Activated T-cell treated with anti-CD3 and anti-CD28 coated beads, Interleukin-2, amount 50 U/mL, for 72 hours (primary cell): Measurements from ENCODE around the gene AMBRA1. TPM values are rescaled to one million over a fixed set of nuclear protein-coding genes. Genes with fewer than 3 reads are reported as not detected.

ENCODE experiments used
- ATAC-seq, 2 donors: fragments of 150-1000 bp; cut with Tn5 transposase; replicated peaks in 1 of 2; 2 replicates each; pipeline ENCODE4 v1.10.0; 2021; ENCODE audit warnings: moderate library complexity in 2 of 2, mild to moderate bottlenecking in 1 of 2
- DNase-seq, 2 donors: peaks; one replicate each; pipeline ENCODE4 v3.0.0; 2021 to 2022; ENCODE audit warnings: mixed read lengths in 1 of 2
- H3K27ac Mint-ChIP-seq: one replicate; pipeline ENCODE4 v1.8.0; 2022; ENCODE audit warnings: mild to moderate bottlenecking, moderate library complexity, mixed read lengths
- H3K27me3 Mint-ChIP-seq: one replicate; pipeline ENCODE4 v1.8.0; 2022; ENCODE audit warnings: low read depth, mixed read lengths
- H3K36me3 Mint-ChIP-seq, 2 donors: one replicate each; pipeline ENCODE4 v1.8.0; 2022; ENCODE audit warnings: mixed read lengths in 2 of 2, mild to moderate bottlenecking in 1 of 2; ENCODE audit not compliant: insufficient read depth in 2 of 2
- H3K4me1 Mint-ChIP-seq: one replicate; pipeline ENCODE4 v1.8.0; 2022; ENCODE audit warnings: low read depth, mixed read lengths
- H3K4me3 Mint-ChIP-seq, 2 donors: one replicate each; pipeline ENCODE4 v1.8.0; 2022; ENCODE audit warnings: mild to moderate bottlenecking in 2 of 2, mixed read lengths in 2 of 2, moderate library complexity in 2 of 2
- H3K9me3 Mint-ChIP-seq, 2 donors: one replicate each; pipeline ENCODE4 v1.8.0; 2022; ENCODE audit warnings: mixed read lengths in 2 of 2
- total RNA-seq, 2 donors: library from RNA; stranded (reverse); gene quantifications; one replicate each; pipeline ENCODE4 v1.2.3, GENCODE V29; 2022

AMBRA1 gene
- total RNA-seq, 2 donors from 2014 or later: 32.2 to 35.2 TPM

GRCh38 chr11:46429717-46430116 is 164.1 kb downstream of the AMBRA1 start:
- no peak for ATAC-seq
- Mint-ChIP-seq H3K27ac (peak overlapping the region; percentile 25), H3K4me3 (no peak overlapping the region), H3K4me1 (no peaks in the 10 kb centered on the region), H3K27me3 (no peaks in the 10 kb centered on the region), H3K36me3 (peaks cover 0 to 12% of the 10 kb centered on the region in 2 donors), H3K9me3 (no peaks in the 10 kb centered on the region)
- DNase-seq: no peak

GRCh38 chr11:46427364-46427763 is 166.5 kb downstream of the AMBRA1 start:
- Mint-ChIP-seq H3K27ac (no peak overlapping the region), H3K4me3 (no peak overlapping the region), H3K4me1 (no peaks in the 10 kb centered on the region), H3K9me3 (no peaks in the 10 kb centered on the region), H3K36me3 (peaks cover 0 to 10% of the 10 kb centered on the region in 2 donors), H3K27me3 (no peaks in the 10 kb centered on the region)
- no peak for DNase-seq
- ATAC-seq: no peak

GRCh38 chr11:46426233-46426991 is 167.4 kb downstream of the AMBRA1 start:
- no peak for ATAC-seq
- no peak overlapping the region for H3K27ac Mint-ChIP-seq
- no peaks in the 10 kb centered on the region for H3K9me3 Mint-ChIP-seq
- no peak overlapping the region for H3K4me3 Mint-ChIP-seq
- H3K4me1 Mint-ChIP-seq: no peaks in the 10 kb centered on the region
- H3K27me3 Mint-ChIP-seq: no peaks in the 10 kb centered on the region
- DNase-seq: no peak
- peaks cover 0 to 10% of the 10 kb centered on the region in 2 donors for H3K36me3 Mint-ChIP-seq

- H3K36me3 Mint-ChIP-seq: peaks cover 0 to 7% of the 10 kb centered on the region in 2 donors
- no peaks in the 10 kb centered on the region for H3K9me3 Mint-ChIP-seq
- DNase-seq: no peak
- H3K4me1 Mint-ChIP-seq: no peaks in the 10 kb centered on the region
- H3K4me3 Mint-ChIP-seq: no peak overlapping the region
- no peaks in the 10 kb centered on the region for H3K27me3 Mint-ChIP-seq
- no peak for ATAC-seq
- H3K27ac Mint-ChIP-seq: no peak overlapping the region
Observed at GRCh38 chr11:46422588-46422987, 171.2 kb downstream of the AMBRA1 start.

- Mint-ChIP-seq H3K27ac (no peak overlapping the region), H3K4me1 (no peaks in the 10 kb centered on the region), H3K9me3 (no peaks in the 10 kb centered on the region), H3K4me3 (no peak overlapping the region), H3K27me3 (no peaks in the 10 kb centered on the region), H3K36me3 (peaks cover 0 to 1% of the 10 kb centered on the region in 2 donors)
- no peak for DNase-seq
- no peak for ATAC-seq
Observed at GRCh38 chr11:46421257-46421880, 172.5 kb downstream of the AMBRA1 start.

GRCh38 chr11:46420513-46420912 is 173.3 kb downstream of the AMBRA1 start:
- H3K36me3 Mint-ChIP-seq: peaks cover 0 to 5% of the 10 kb centered on the region in 2 donors
- no peaks in the 10 kb centered on the region for H3K27me3 Mint-ChIP-seq
- peaks cover 6% of the 10 kb centered on the region for H3K4me1 Mint-ChIP-seq
- H3K4me3 Mint-ChIP-seq: no peak overlapping the region
- H3K9me3 Mint-ChIP-seq: no peaks in the 10 kb centered on the region
- DNase-seq: no peak
- no peak for ATAC-seq
- no peak overlapping the region for H3K27ac Mint-ChIP-seq

- peaks cover 22% of the 10 kb centered on the region for H3K4me1 Mint-ChIP-seq
- H3K27ac Mint-ChIP-seq: no peak overlapping the region
- peaks cover 0 to 11% of the 10 kb centered on the region in 2 donors for H3K36me3 Mint-ChIP-seq
- ATAC-seq (no peak), DNase-seq (no peak)
- H3K27me3 Mint-ChIP-seq: no peaks in the 10 kb centered on the region
- no peak overlapping the region for H3K4me3 Mint-ChIP-seq
- no peaks in the 10 kb centered on the region for H3K9me3 Mint-ChIP-seq
Observed at GRCh38 chr11:46418751-46419150, 175.1 kb downstream of the AMBRA1 start.

- H3K4me1 Mint-ChIP-seq: peaks cover 22% of the 10 kb centered on the region
- no peak for DNase-seq
- ATAC-seq: no peak
- H3K4me3 Mint-ChIP-seq: no peak overlapping the region
- H3K27me3 Mint-ChIP-seq: no peaks in the 10 kb centered on the region
- peaks cover 0 to 11% of the 10 kb centered on the region in 2 donors for H3K36me3 Mint-ChIP-seq
- H3K9me3 Mint-ChIP-seq: no peaks in the 10 kb centered on the region
- H3K27ac Mint-ChIP-seq: no peak overlapping the region
Observed at GRCh38 chr11:46417711-46418110, 176.1 kb downstream of the AMBRA1 start.

GRCh38 chr11:46414879-46415278 is 178.9 kb downstream of the AMBRA1 start:
- H3K36me3 Mint-ChIP-seq: peaks cover 0 to 11% of the 10 kb centered on the region in 2 donors
- no peaks in the 10 kb centered on the region for H3K27me3 Mint-ChIP-seq
- H3K9me3 Mint-ChIP-seq: no peaks in the 10 kb centered on the region
- DNase-seq (no peak), ATAC-seq (no peak)
- no peak overlapping the region for H3K4me3 Mint-ChIP-seq
- H3K27ac Mint-ChIP-seq: no peak overlapping the region
- H3K4me1 Mint-ChIP-seq: peaks cover 22% of the 10 kb centered on the region

GRCh38 chr11:46414466-46414796 is 179.4 kb downstream of the AMBRA1 start:
- Mint-ChIP-seq H3K9me3 (no peaks in the 10 kb centered on the region), H3K4me3 (no peak overlapping the region), H3K36me3 (peaks cover 0 to 11% of the 10 kb centered on the region in 2 donors), H3K27me3 (no peaks in the 10 kb centered on the region), H3K27ac (no peak overlapping the region), H3K4me1 (peaks cover 22% of the 10 kb centered on the region)
- ATAC-seq (no peak), DNase-seq (no peak)

GRCh38 chr11:46413760-46414465 is 179.9 kb downstream of the AMBRA1 start:
- peaks cover 22% of the 10 kb centered on the region for H3K4me1 Mint-ChIP-seq
- H3K27ac Mint-ChIP-seq: no peak overlapping the region
- DNase-seq: no peak
- H3K36me3 Mint-ChIP-seq: peaks cover 0 to 11% of the 10 kb centered on the region in 2 donors
- no peak for ATAC-seq
- H3K4me3 Mint-ChIP-seq: no peak overlapping the region
- no peaks in the 10 kb centered on the region for H3K9me3 Mint-ChIP-seq
- H3K27me3 Mint-ChIP-seq: no peaks in the 10 kb centered on the region

- ATAC-seq: no peak
Observed at GRCh38 chr11:46410021-46410420, 183.8 kb downstream of the AMBRA1 start.

GRCh38 chr11:46408407-46408986 is 185.3 kb downstream of the AMBRA1 start:
- ATAC-seq (no peak), DNase-seq (no peak)
- no peaks in the 10 kb centered on the region for H3K9me3 Mint-ChIP-seq
- H3K4me1 Mint-ChIP-seq: no peaks in the 10 kb centered on the region
- no peak overlapping the region for H3K4me3 Mint-ChIP-seq
- peaks cover 0 to 1% of the 10 kb centered on the region in 2 donors for H3K36me3 Mint-ChIP-seq
- H3K27ac Mint-ChIP-seq: no peak overlapping the region
- no peaks in the 10 kb centered on the region for H3K27me3 Mint-ChIP-seq

More at GRCh38 chr11:46410021-46410420, 183.8 kb downstream of the AMBRA1 start:
- no peak overlapping the region for H3K4me3 Mint-ChIP-seq
- no peaks in the 10 kb centered on the region for H3K9me3 Mint-ChIP-seq
- no peak for DNase-seq
- peaks cover 0 to 4% of the 10 kb centered on the region in 2 donors for H3K36me3 Mint-ChIP-seq
- H3K27me3 Mint-ChIP-seq: no peaks in the 10 kb centered on the region
- no peak overlapping the region for H3K27ac Mint-ChIP-seq
- peaks cover 12% of the 10 kb centered on the region for H3K4me1 Mint-ChIP-seq
